IPS-20b (cell line): ENCODE data around the gene FZD7.
A peak's percentile ranks its signal among the peaks of the same experiment; 100 is the strongest.

ENCODE experiments used
- H3K27ac ChIP-seq: one replicate; pipeline ENCODE4 v1.5.1; 2013; ENCODE audit warnings: low read length
- H3K27me3 ChIP-seq: 2 replicates; pipeline ENCODE4 v1.6.1; 2013; ENCODE audit warnings: mild to moderate bottlenecking, low read length, inconsistent platforms; ENCODE audit not compliant: insufficient read depth
- H3K36me3 ChIP-seq: 2 replicates; pipeline ENCODE4 v1.6.1; 2013; ENCODE audit warnings: low read depth, mild to moderate bottlenecking, inconsistent platforms, low read length, moderate library complexity; ENCODE audit not compliant: insufficient read depth
- H3K4me1 ChIP-seq: 2 replicates; pipeline ENCODE4 v1.6.1; 2013; ENCODE audit warnings: mild to moderate bottlenecking, control low read depth, inconsistent platforms, low read length, moderate library complexity; ENCODE audit not compliant: insufficient read depth
- H3K4me3 ChIP-seq: 2 replicates; pipeline ENCODE4 v1.5.1; 2013; ENCODE audit warnings: mild to moderate bottlenecking, low read length, inconsistent platforms
- H3K9ac ChIP-seq: 2 replicates; pipeline ENCODE4 v1.6.1; 2013; ENCODE audit warnings: low read depth, mild to moderate bottlenecking, inconsistent platforms, low read length, moderate library complexity
- H3K9me3 ChIP-seq: 2 replicates; pipeline ENCODE4 v1.6.1; 2013; ENCODE audit warnings: mild to moderate bottlenecking, low read depth, low read length, inconsistent platforms; ENCODE audit not compliant: insufficient read depth

FZD7 gene

GRCh38 chr2:202039278-202040078 lies 5.8 kb downstream of the FZD7 start:
- H3K27ac ChIP-seq: no peak overlapping the region
- H3K4me3 ChIP-seq: peak overlapping the region; percentile 87
- H3K4me1 ChIP-seq: peaks cover 27% of the 10 kb centered on the region; the same call in 1 of the 2 replicates
- peaks cover 30% of the 10 kb centered on the region for H3K36me3 ChIP-seq
- no peaks in the 10 kb centered on the region for H3K9me3 ChIP-seq
- peak overlapping the region; percentile 54; the same call in 1 of the 2 replicates for H3K9ac ChIP-seq
- peaks cover 3% of the 10 kb centered on the region; the same call in 1 of the 2 replicates for H3K27me3 ChIP-seq

DNA sequence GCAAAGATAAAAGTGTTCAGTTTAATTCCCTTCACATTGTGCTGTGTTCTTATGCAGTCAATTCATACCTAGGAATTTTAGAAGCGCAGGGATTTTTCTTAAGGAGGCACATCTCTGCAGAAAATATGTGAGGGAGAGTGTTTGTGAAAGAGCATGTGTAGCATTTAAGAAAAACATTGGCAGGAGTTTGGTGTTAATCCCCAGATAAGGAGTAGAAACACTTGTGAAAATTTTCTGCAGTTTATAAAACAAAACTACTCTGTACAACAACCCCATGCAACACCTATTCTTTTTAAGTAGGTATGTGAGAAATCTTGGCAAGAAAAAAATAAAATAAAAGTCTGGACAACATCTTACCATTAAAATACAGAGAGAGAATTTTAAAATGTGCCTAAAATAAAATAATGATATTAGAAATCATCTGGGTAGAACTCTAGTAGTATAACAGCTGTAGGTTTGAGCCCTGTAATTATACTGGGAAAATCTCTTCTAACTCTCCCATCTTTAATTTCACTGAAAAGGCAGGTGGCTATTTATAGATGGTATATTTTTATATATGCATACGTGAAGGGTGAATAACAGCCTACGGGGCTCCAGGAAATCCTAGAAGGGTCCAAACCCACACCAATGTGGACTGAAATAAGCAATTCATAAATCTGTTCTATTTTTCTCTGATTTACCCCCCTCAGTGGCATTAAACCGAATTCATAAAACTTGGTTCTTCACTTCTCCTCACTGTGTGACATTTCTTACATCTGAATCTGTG lies 6.6 kb downstream of the FZD7 start:
- peaks cover 3% of the 10 kb centered on the region; the same call in 1 of the 2 replicates for H3K27me3 ChIP-seq
- no peak overlapping the region for H3K9ac ChIP-seq
- no peak overlapping the region for H3K4me3 ChIP-seq
- no peak overlapping the region for H3K27ac ChIP-seq
- H3K4me1 ChIP-seq: peaks cover 27% of the 10 kb centered on the region; the same call in 1 of the 2 replicates
- no peaks in the 10 kb centered on the region for H3K9me3 ChIP-seq
- H3K36me3 ChIP-seq: peaks cover 29% of the 10 kb centered on the region

DNA sequence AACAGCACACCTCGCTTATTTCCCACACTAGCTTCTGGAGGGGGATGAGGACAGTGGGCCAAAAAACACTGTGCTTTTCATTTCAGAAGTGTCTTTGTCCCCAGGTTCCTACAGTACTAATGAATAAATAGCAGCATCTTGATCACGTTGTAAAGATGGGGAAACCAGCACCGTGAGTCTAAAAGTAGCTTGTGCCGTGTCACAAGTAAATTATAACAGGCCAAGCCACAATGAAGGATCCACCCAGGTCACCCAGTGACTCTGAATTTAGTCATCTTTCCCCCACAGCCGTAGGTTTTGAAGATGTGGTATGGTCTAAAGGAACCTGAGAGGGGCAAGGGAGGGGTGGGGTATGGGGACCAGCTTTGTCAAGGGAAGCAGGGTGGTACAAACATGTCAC lies 8.8 kb downstream of the FZD7 start:
- Histone ChIP-seq H3K4me3 (no peak overlapping the region), H3K9ac (no peak overlapping the region), H3K9me3 (no peaks in the 10 kb centered on the region), H3K36me3 (peaks cover 7% of the 10 kb centered on the region), H3K27me3 (peaks cover 3% of the 10 kb centered on the region; the same call in 1 of the 2 replicates), H3K27ac (no peak overlapping the region), H3K4me1 (peaks cover 26% of the 10 kb centered on the region; the same call in 1 of the 2 replicates)

GRCh38 chr2:202043475-202043874 lies 9.8 kb downstream of the FZD7 start:
- H3K4me1 ChIP-seq: peaks cover 17% of the 10 kb centered on the region; the same call in 1 of the 2 replicates
- no peak overlapping the region for H3K9ac ChIP-seq
- no peaks in the 10 kb centered on the region for H3K9me3 ChIP-seq
- H3K36me3 ChIP-seq: no peaks in the 10 kb centered on the region; the same call in 1 of the 2 replicates
- peaks cover 3% of the 10 kb centered on the region; the same call in 1 of the 2 replicates for H3K27me3 ChIP-seq
- no peak overlapping the region for H3K27ac ChIP-seq
- H3K4me3 ChIP-seq: no peak overlapping the region

GRCh38 chr2:202044777-202045176 lies 11.1 kb downstream of the FZD7 start:
- Histone ChIP-seq H3K4me1 (peaks cover 4% of the 10 kb centered on the region; the same call in 1 of the 2 replicates), H3K9me3 (no peaks in the 10 kb centered on the region), H3K4me3 (no peak overlapping the region), H3K36me3 (no peaks in the 10 kb centered on the region), H3K27ac (no peak overlapping the region), H3K27me3 (peaks cover 3% of the 10 kb centered on the region; the same call in 1 of the 2 replicates), H3K9ac (no peak overlapping the region)

DNA sequence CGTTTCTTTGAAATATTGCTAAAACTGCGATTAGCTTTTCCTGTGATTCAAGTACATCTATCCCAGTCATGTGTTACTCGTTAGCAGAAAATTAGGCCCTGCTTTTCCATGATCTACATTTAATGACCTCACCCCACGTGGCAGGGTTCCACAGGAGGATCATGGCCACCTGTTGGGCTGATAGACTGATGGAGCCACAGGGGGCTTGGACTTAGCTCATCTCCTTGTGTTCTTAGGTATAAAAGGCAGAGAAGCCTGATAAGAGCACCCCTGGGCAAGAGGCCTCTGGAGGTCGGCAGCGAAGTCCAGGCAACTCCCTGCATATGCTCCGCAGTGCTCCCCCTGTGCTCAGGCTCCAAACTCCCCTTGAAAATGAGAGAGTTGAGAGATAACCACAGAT lies 12.9 kb downstream of the FZD7 start:
- Histone ChIP-seq H3K9ac (no peak overlapping the region), H3K27ac (no peak overlapping the region), H3K4me1 (peaks cover 3% of the 10 kb centered on the region; the same call in 1 of the 2 replicates), H3K27me3 (no peaks in the 10 kb centered on the region), H3K9me3 (no peaks in the 10 kb centered on the region), H3K36me3 (no peaks in the 10 kb centered on the region), H3K4me3 (no peak overlapping the region)

DNA sequence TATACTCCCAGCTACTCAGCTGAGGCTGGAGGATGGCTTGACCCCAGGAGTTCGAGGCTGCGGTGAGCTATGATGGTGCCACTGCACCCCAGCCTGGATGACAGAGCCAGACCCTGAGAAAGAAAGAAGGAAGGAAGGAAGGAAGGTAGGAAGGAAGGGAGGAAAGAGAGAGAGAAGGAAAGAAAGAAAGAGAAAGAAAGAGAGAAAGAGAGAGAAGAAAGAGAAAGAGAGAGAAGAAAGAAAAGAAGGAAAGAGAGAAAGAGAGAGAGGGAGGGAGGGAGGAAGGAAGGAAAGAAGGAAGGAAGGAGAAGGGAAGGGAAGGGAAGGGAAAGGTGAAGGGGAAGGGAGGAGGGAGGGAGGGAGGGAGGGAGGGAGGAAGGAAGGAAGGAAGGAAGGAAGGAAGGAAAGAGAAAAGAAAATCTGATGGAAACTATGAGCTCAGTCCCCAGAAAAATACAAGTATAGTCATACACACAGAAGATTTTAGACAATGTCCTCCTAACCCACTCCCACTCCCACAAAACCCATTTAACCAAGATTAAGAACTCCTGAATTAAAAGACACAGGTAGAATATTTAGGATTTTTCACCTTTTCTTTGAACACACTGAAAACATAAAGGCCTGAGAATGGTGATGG lies 15.6 kb downstream of the FZD7 start:
- no peak overlapping the region for H3K27ac ChIP-seq

DNA sequence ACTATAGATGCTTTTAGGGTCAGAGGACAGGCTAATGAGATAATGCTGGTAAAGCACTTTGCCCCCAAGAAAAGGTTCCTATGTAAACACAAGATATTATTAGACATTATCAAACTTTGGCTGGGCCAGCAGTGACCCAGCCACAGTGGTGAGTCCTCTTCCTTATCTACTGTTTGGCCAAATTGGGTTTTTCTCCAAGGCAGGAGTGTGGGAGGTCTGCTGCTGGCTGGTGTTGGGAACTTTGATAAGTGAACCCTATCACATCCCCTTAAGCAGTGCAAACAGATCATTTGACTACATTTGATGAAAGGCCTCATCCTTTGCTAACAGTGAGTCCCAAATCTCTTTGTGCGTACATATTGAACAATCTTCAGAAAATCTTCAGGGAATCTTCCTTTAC lies 16.2 kb downstream of the FZD7 start:
- Histone ChIP-seq H3K9me3 (no peaks in the 10 kb centered on the region), H3K9ac (no peak overlapping the region), H3K36me3 (no peaks in the 10 kb centered on the region), H3K4me3 (no peak overlapping the region), H3K27me3 (no peaks in the 10 kb centered on the region), H3K27ac (no peak overlapping the region), H3K4me1 (peaks cover 6% of the 10 kb centered on the region; the same call in 1 of the 2 replicates)

More for the DNA sequence above, 15.6 kb downstream of the FZD7 start:
- H3K9ac ChIP-seq: no peak overlapping the region
- no peaks in the 10 kb centered on the region for H3K36me3 ChIP-seq
- H3K27me3 ChIP-seq: no peaks in the 10 kb centered on the region
- peaks cover 6% of the 10 kb centered on the region; the same call in 1 of the 2 replicates for H3K4me1 ChIP-seq
- no peak overlapping the region for H3K4me3 ChIP-seq
- H3K9me3 ChIP-seq: no peaks in the 10 kb centered on the region

DNA sequence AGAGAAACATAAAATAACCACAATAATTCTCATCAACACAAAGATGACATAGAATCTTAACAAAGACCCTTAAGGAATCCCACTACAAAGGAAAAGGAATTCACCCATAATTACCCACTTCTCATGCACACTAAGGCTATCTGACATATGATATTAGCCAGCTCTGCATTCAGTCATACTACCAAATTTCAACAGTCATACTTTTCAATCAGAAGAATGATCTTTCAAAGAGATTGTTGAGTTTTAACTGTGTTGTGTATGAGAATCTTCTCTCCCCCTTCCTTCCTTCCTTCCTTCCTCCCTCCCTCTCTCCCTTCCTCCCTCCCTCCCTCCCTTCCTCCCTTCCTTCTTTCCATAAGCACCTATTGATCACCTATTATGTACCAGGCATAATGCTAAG lies 17.0 kb downstream of the FZD7 start:
- H3K27ac ChIP-seq: no peak overlapping the region
- no peaks in the 10 kb centered on the region for H3K9me3 ChIP-seq
- no peak overlapping the region for H3K9ac ChIP-seq
- no peaks in the 10 kb centered on the region for H3K27me3 ChIP-seq
- H3K36me3 ChIP-seq: no peaks in the 10 kb centered on the region
- H3K4me1 ChIP-seq: peaks cover 6% of the 10 kb centered on the region; the same call in 1 of the 2 replicates
- no peak overlapping the region for H3K4me3 ChIP-seq

GRCh38 chr2:202051499-202052161 lies 18.0 kb downstream of the FZD7 start:
- H3K4me1 ChIP-seq: peaks cover 6% of the 10 kb centered on the region; the same call in 1 of the 2 replicates

DNA sequence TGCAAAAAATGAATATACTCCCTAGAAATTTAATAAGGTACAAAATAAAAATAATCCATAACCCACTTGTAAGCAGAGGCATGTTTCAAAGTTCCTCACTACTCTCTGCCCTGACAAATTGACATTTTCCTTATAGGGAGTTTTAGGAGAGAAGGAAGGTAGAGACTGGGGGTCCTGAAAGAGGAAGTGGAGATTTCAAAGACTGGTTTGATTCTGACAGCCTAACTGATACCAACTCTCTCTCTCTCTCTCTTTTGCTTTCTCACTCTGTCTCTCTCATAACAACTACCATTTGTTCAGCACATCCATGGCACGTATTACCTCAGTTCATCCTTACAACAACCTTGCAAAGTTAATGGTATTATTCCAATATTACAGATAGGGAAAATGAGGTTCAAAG lies 18.6 kb downstream of the FZD7 start:
- no peak overlapping the region for H3K27ac ChIP-seq
- no peak overlapping the region for H3K9ac ChIP-seq
- H3K4me1 ChIP-seq: peaks cover 6% of the 10 kb centered on the region; the same call in 1 of the 2 replicates
- H3K27me3 ChIP-seq: no peaks in the 10 kb centered on the region
- no peaks in the 10 kb centered on the region for H3K9me3 ChIP-seq
- no peaks in the 10 kb centered on the region for H3K36me3 ChIP-seq
- no peak overlapping the region for H3K4me3 ChIP-seq

More at GRCh38 chr2:202051499-202052161, 18.0 kb downstream of the FZD7 start:
- H3K4me3 ChIP-seq: no peak overlapping the region
- H3K27me3 ChIP-seq: no peaks in the 10 kb centered on the region
- no peaks in the 10 kb centered on the region for H3K9me3 ChIP-seq
- H3K9ac ChIP-seq: no peak overlapping the region
- no peaks in the 10 kb centered on the region for H3K36me3 ChIP-seq
- H3K27ac ChIP-seq: no peak overlapping the region
